ENCODE measurements around the gene MACROD2.
"Not testable (repeated sequence)": the region's sequence is repeated elsewhere in the genome, so short reads cannot be mapped to it uniquely, and the experiment has no call there.

Gene MACROD2

DNA sequence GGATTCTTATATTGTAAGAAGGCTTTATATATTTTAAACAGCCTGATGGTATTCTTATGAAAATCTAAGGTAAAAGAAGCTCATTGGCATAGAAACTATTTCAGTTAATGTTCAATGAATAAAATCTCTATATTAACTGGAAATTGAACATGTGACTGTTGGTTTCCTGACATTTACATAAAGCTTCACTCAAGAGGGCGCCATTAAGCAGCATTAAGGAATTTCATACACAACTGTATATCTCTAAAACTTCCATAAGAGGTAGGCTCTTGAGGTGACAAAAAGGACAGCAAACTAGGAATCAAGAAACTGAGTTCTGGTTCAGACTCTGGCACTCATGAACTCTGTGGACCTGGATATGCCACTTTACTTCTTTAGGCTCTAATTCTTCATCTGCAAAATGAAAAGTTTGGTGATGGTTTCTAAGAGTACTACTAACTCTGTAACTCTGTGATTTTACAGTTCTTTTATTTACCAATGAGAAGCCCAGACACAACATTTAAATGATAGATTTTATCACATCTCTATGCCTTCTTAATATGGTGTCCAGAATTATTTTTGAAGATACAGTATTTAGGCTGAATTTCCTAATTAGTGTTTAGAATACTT, 194.6 kb downstream of the MACROD2 start:
- no peak for DNase-seq (ENCODE audit: low read depth, low spot score)

DNA sequence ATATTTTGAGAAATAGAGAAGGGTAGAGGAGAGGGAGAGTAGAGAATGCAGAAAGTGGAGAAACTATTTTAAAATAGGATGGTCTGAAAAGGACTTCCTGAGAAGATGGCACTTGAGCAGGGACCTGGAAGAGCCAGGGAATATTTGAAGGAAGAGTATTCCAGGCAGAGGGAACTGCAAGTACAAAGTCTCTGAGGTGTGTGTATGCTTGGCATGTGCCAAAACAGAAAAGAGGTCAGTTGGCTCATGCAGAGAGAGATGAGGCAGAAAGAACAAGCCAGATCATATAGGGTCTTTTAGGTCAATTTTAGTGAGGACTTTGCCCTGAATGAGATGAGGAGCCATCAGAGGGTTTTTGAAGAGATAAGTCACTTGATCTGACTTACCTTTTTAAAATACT, 196.2 kb downstream of the MACROD2 start:
- DNase-seq (ENCODE audit: low read depth, low spot score) = no peak

DNA sequence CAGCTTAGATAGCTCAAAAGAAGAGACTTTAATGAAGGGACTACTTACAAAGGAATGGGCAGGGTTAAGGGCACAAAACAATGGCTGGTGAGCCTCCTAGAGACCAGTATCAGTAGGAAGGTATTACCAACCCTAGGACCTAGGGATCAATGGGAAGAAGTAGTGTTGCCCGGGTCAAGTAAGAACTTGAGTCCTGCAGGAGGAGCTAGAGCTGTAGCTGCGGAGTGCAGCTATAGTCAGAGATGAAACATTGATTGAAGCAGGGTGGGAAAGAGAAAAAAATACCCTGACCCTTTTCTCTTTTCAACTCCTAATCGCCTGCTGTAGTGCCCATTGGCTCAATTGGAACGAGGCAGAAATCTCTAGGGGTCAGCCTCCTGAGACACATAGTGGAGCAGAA, 198.1 kb downstream of the MACROD2 start:
- DNase-seq (ENCODE audit: low read depth, low spot score) = no peak

DNA sequence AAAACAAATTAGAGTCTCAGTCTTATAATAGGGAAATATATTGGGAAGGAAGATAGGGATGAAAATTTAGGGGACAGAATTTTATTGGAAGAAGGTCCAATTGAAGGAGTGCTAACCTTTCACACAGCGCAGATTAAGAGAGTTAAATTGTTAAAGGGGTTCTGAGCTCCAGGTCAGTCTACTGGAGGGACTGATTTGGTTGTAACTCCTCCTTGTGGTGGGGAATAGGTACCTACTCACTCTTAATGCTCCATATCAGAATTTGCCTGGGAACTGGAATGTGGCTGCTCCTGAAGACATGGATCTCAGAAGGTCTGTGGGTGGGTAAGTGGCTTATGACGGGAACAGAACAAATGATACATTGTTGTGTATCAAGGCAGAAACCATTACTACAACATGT, 198.6 kb downstream of the MACROD2 start:
- DNase-seq (ENCODE audit: low read depth, low spot score) = no peak

DNA sequence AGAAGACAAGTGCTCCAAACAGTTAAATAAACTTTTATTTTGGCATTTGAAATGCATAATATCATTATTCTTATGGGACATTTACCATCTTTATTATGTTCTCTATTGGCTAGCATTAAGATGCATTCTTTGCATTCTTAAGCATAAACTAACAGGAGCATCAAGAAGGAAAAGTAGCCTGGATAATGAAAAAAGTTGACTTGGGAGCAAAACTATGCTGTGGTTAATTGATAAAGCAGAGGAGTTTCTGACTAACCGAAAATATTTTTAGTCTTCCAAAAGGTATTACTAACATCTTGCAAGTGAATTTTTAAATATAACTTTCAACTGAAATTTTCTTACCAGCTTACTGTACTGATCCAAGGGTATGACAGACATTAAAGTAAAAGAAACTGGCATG, 201.8 kb downstream of the MACROD2 start:
- DNase-seq (ENCODE audit: low read depth, low spot score) = no peak

DNA sequence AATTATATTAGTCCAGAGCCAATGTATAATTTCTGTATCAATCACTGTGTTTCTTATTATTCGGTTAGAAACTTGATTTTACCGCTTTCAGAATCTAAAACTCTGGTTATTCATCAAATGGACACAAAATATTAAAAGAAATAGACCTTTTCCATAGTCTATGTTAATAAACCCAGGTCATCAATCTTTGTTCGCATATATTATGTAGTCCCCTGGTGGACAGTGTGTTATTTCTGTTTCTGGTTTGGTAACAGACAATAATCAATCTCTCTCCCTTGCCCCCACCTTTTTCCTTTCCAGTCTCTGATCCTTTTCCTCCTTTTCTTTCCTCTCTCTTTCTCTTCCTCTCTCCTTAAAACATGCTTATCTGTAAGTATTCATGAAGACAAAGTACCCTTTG, 203.1 kb downstream of the MACROD2 start:
- DNase-seq (ENCODE audit: low read depth, low spot score) = no peak

DNA sequence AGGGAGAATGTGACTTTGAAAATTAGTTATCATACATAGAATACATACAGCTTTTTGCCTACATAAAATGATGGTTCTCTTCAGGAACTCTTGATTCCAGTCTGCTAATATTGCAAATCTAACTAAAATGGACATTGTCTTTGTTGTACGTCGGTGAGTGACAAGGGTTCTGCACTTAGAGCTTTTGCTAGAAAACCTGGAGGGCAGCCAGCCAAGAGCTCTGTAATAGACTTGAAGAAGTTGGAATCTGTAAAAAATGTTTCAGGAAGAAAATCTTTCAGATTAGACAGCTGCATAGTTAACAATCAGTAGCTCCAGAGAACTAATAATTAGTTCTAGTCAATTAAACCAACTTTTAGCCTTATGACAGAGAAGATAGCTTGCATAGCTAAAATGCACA, 203.8 kb downstream of the MACROD2 start:
- DNase-seq (ENCODE audit: low read depth, low spot score) = no peak

DNA sequence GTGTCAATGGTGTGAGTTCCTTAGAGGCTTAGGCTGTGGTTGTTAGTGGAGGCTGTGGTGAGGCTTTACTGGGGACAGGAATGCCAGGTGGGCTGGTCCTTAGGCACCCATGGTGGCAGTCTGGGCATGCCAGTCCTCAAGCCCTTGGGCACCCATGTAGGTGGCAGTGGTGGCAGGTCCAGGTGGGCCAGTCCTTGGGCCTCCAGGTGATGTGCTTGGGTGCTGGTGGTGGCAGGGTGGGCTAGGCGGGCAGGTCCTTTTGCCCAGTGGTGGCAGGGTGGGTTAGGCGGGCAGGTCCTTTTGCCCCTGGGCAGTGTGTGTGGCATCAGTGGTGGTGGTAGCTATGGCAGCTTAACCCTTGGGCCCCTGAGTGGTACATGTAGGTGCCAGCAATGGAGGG, 208.3 kb downstream of the MACROD2 start:
- DNase-seq (ENCODE audit: low read depth, low spot score) = no peak

DNA sequence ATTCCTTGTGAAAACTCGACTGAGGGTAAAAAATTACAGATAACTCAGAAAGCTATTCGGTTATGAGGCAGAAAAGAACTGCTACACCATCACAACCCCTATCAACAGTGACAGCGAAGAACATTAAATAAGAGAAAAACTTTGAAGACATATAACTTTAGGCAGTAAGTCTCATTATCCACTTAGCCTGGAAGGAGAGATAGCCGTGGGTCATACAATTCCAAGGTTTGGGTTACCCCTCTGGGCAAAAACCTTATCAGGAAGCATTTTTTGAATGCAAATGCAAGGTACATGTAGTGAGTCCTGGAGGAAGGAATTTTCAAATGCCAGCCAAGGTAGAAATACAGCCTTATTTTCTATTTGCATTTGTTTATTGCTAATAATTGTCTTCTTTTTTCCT, 212.3 kb downstream of the MACROD2 start:
- DNase-seq (ENCODE audit: low read depth, low spot score) = no peak

DNA sequence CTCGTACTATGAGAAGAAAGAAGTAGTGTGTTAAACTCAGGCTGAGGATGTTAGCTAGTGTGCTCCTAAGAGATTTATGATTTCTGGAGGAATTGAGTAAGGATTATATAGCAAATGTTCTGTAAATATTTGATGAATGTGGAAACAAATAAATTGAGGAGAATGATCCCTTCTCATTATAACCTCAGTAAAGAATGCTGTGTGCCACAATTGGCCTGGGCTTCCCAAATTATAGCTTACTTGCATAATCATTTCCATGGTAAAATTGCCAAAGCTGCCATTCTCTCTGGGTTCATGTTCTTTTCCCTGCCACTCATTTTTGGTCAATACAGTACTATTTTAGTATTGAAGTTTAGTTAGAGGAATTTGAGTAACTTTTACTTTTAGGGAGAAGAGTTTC, 213.6 kb downstream of the MACROD2 start:
- no peak for DNase-seq (ENCODE audit: low read depth, low spot score)

DNA sequence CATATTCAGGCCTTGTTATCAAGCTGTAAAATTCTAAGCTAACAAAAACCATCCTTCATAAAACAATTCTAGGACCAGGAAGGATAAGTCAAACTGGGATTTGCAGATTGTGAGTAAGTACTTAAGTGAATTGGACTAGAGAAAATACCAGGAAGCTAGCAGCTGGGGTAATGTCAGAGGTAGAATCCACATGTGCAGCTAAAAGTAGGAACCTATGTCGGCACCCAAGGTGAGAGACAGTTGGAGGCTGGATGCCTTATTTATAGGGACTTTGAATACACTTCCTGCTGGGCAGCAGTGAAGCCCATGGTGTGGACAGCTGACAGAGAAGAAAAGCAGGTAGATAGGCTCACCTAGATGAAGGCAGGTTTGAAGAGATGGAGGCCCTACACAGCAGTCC, 214.8 kb downstream of the MACROD2 start:
- no peak for DNase-seq (ENCODE audit: low read depth, low spot score)

DNA sequence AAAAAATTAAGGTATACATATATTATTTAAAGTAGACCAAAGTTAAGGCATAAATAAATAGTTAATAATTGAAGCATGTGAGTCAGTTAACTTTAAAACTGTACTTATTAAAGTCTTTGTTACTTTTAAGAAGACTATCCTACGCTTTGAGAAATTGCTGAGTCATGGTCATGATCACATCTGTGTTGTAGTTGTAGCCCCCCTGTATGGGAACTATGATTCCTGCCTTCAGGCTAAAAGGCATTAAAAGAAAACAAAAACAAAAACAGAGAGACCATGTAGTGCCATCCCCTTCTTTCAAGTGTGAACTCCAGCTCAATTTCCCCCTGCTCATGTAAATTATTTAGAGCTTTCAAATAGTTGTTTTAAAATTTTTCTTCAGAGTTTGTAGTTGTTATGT, 218.7 kb downstream of the MACROD2 start:
- DNase-seq (ENCODE audit: low read depth, low spot score) = no peak

DNA sequence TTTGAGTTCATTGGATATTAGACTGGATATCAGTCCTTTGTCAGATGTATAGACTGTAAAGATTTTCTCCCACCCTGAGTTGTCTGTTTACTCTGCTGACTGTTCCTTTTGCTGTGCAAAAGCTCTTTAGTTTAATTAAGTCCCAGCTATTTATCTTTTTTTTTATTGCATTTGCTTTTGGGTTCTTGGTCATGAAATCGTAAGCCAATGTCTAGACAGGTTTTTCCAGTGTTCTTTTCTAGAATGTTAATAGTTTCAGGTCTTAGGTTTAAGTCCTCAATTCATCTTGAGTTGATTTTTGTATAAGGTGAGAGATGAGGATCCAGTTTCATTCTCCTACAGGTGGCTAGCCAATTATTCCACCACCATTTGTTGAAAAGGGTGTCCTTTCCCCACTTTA, 220.6 kb downstream of the MACROD2 start:
- DNase-seq (ENCODE audit: low read depth, low spot score) = not testable (repeated sequence)

DNA sequence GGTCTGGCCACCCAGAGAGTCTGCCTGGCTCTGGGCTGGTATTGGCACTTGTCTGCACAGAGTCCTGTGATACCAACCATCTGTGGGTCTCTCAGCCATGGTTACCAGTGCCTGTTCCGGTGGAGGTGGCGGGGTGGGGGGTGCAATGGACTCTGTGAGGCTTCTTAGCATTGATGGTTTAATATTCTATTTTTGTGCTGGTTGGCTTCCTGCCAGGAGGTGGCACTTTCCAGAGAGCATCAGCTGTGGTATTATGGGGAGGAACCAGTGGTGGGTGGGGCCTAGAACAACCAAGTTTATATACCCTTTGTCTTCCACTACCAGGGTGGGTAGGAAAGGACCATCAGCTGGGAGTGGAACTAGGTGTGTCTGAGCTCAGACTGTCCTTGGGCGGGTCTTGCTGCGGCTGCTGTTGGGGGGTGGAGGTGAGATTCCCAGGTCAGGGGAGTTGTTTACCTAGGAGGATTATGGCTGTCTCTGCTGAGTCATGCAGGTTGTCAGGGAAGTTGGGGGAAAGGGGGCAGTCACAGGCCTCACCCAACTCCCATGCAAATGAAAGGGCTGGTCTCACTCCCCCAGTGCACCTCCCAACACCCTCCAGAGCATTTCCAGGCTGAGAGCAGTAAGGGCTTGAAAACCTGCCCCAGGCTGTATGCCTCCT, 224.6 kb downstream of the MACROD2 start:
- no peak for DNase-seq (ENCODE audit: low read depth, low spot score)

DNA sequence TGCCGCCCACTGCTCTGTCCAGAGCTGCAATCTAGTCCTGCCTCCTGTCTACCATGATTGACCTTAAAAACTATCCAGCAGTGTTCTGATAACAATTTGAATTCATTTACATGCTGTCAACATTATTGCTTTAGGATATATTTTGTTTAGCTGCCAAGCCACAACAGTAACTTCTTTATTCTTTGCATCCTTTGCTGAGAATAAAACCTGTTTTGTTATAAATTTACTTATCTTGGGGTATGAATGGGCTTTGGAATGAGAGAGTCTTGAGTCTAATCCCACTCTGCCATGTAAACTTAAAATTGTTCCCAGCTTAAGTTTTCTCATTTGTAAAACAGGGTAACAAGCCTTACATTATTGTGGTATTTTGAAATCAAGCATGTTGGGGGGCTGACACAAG, 225.7 kb downstream of the MACROD2 start:
- DNase-seq (ENCODE audit: low read depth, low spot score) = no peak

DNA sequence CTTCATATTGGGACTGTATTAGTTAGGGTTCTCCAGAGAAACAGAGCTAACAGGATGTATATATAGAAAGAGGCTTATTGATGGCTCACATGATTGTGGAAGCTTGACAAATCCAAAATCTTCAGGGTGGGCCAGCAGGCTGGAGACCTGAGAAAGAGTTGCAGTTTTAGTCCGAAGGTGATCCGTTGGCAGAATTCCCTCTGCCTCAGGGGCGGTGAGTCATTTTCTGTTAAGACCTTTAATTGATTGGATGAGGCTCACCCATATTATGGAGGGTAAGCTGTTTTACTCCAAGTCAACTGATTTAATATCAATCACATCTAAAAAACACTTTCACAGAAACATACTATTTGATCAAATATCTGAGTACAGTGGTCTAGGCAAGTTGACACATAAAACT, 228.5 kb downstream of the MACROD2 start:
- no peak for DNase-seq (ENCODE audit: low read depth, low spot score)

DNA sequence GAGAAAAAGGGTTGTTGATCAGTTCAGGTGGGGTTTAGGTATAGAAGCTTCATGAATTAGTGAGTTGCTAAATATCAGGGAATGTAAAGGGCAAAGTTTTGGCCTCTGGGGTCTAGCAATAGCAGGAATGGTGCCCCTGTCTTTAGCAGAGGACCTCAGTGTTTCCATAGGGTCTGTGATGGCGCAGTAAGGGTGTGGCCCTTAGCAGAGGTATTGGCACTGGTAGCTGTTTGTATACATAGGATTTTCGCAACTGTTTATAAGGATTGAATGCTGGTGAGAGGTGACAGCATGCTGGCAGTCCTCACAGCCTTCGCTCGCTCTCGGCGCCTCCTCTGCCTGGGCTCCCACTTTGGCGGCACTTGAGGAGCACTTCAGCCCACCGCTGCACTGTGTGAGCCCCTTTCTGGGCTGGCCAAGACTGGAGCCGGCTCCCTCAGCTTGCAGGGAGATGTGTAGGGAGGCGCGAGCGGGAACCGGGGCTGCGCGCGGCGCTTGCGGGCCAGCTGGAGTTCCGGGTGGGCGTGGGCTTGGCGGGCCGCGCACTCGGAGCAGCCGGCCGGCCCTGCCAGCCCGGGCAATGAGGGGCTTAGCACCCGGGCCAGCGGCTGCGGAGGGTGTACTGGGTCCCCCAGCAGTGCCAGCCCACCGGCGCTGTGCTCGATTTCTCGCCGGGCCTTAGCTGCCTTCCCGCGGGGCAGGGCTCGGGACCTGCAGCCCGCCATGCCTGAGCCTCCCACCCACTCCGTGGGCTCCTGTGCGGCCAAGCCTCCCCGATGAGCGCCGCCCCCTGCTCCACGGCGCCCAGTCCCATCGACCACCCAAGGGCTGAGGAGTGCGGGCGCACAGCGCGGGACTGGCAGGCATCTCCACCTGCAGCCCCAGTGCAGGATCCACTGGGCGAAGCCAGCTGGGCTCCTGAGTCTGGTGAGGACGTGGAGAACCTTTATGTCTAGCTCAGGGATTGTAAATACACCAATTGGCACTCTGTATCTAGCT, 231.0 kb downstream of the MACROD2 start:
- DNase-seq (ENCODE audit: low read depth, low spot score) = not testable (repeated sequence)

DNA sequence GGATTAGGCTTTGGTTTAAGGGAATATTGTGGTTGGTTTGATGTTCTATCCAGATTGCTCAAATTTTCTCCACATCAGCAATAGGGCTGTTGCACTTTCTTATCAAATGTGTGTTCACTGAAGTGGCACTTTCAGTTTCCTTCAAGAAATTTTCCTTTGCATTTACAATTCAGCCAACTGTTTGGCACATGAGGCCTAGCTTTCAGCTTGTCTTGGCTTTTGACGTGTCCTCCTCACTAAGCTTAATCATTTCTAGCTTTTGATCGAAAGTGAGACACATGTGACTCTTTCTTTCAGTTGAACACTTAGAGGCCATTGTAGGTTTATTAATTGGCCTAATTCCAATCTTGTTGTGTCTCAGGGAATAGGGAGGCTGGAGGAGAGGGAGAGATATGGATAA, 237.3 kb downstream of the MACROD2 start:
- no peak for DNase-seq (ENCODE audit: low read depth, low spot score)

DNA sequence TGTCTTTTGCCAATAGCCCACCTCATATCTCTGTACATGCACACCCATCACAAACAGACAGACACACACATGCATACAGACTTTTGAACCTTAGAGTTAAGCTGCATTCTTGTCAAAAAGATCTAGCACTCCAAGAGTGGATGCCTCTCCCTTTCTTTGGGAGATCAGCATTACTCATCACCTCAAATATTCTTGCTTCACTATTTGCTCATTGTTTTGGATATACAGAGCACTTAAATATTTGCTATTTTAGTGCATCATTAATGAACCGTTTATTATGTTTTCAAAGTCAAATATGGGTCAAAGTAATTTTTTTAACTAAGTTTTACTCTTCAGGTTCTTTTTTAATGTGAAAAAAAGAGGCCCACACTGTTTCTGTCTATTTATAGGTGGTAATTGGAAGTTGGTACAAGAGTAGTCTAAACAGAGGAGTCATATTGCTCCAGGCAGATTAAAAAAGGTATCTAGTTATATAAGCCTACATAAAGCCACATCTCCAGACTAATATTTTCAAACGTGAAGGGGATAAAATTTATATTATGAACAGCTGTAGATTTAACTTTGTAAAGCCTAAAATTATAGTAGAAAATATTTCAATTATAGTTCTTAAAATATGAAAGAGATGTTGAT, 239.5 kb downstream of the MACROD2 start:
- DNase-seq (ENCODE audit: low read depth, low spot score) = no peak

DNA sequence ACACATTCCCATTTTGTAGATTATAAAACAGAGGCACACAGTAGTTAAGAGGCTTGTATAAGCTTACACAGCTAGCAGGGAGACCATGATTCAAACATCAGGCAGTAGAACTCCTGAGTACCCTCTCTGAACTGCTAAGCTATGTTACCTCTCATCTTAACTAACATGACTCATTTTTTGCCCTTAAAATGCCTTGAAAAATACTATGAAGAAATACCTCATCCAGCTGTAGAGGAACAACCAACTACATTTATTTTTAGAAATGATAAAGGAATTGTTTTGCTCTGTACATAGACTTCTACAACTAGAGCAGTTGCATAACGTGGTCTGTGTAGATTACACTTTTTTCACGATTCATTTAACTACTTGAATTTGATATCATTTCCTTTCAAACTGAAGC, 240.0 kb downstream of the MACROD2 start:
- DNase-seq (ENCODE audit: low read depth, low spot score) = no peak

DNA sequence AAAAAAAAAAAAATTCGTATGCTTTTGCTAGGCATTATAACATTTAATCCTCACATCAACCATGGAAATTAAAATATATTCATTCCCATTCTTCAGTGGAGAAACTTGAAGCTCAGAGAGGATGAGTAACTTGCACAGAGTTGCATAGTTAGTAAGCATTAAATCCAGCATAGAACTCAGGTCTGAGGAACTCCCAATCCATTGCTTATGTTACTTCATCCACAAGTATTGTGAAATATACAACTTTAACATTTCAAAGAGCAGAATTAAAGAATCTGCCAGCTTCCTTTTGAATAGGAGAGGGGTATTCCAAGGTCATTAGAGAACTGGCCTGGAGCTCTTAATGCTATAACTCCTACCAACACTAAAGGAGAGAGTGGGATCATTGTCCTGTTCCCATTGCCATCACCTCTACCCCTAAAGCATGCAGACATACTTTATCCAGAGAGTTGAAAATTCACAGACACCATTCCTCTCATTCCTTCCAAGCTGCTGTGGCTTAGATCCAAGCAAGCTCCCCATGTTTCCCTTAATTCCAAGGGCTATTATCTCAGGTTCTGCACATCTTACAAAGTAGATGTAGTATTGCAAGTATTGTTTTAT, 250.2 kb downstream of the MACROD2 start:
- DNase-seq (ENCODE audit: low read depth, low spot score) = no peak

DNA sequence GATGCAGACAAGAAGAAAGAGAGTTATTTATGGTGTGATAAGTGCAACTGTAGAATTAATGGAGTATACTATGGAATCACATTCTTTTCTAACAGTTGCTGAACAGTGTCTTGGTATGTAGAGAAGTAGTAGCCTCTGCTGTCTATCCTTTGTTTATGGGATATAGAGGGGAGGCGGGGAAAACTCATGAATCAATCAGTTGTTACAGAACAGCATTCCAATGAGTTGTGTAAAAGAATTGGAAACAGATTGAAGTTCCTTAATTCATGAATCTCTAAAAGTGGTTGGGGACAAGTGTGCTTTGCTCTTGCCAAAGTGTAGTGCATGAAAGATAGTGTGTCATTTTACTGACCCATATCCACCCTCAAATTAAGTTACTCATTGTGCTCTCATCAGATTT, 264.4 kb downstream of the MACROD2 start:
- no peak for DNase-seq (ENCODE audit: low read depth, low spot score)
